HCT116 (cell line): ENCODE results near the gene GPC5. TPM values are rescaled to one million over a fixed set of nuclear protein-coding genes. Genes with fewer than 3 reads are reported as not detected.

Experiments
- ATAC-seq: fragments of 200-7000 bp; cut with Tn5 transposase; 2 replicates; pipeline ENCODE4 v1.9.1; 2020; ENCODE audit warnings: mild to moderate bottlenecking, moderate library complexity
- BruUV-seq: library from RNA; stranded (reverse); fragments of 400-500 nt; replicated peaks from 2 replicates; lab custom pipeline; 2021; lab: Mats Ljungman, UMichigan
- CTCF ChIA-PET: fragments of 300-600 bp; sonication (Branson Sonifier 250); formaldehyde crosslinking; loops from one replicate; lab custom pipeline; 2021; ENCODE audit warnings: antibody characterized with exemption; lab: Charles Lee
- POLR2A ChIA-PET: fragments of 300-600, 350-600 bp; sonication (Branson Sonifier 250); formaldehyde crosslinking; loops from one replicate; lab custom pipeline; 2021; ENCODE audit warnings: antibody characterized with exemption; lab: Charles Lee
- RAD21 ChIA-PET, 2 experiments: fragments of 300-600 bp; sonication (Branson Sonifier 250); formaldehyde crosslinking; loops; one replicate each; lab custom pipeline; 2023; ENCODE audit warnings: low total read pairs in 2 of 2; ENCODE audit not compliant: uncharacterized antibody in 2 of 2, unreplicated experiment in 2 of 2, low non-redundant PET in 1 of 2; lab: Charles Lee
- DNase-seq: peaks from one replicate; pipeline ENCODE4 v3.0.0-alpha.2; 2010; ENCODE audit warnings: low read depth, low spot score
- H2AFZ ChIP-seq: fragments of 200-600 bp; shearing (Covaris generic), sonication (generic); 2 replicates; pipeline ENCODE4 v1.6.1; 2017; ENCODE audit warnings: low read depth, mixed run types, mixed read lengths, antibody characterized with exemption, low read length; ENCODE audit not compliant: poor library complexity, severe bottlenecking
- H3K27ac ChIP-seq: 2 replicates; pipeline ENCODE4 v1.5.1; 2012; ENCODE audit warnings: low read depth, low read length
- H3K27me3 ChIP-seq: fragments of 200-600 bp; sonication (generic); 2 replicates; pipeline ENCODE4 v1.6.1; 2016; ENCODE audit warnings: mixed run types, low read length, mixed read lengths; ENCODE audit not compliant: insufficient read depth
- H3K36me3 ChIP-seq, 2 experiments: fragments of 200-500 bp in 1 of 2; fragments of 200-600 bp in 1 of 2; sonication (Bioruptor generic) in 1 of 2; sonication (generic) in 1 of 2; 2 replicates each; pipeline versions ENCODE4 v1.5.1 to v1.6.1; 2014 to 2016; ENCODE audit warnings: low read length in 2 of 2, inconsistent platforms in 1 of 2, mixed read lengths in 1 of 2, mixed run types in 1 of 2; ENCODE audit not compliant: insufficient read depth in 2 of 2, control insufficient read depth in 1 of 2
- H3K4me1 ChIP-seq, 2 experiments: fragments of 200-600 bp in 1 of 2; sonication (generic) in 1 of 2; 2 replicates each; pipeline versions ENCODE4 v1.5.1 to v1.6.1; 2012 to 2017; ENCODE audit warnings: low read length in 2 of 2, inconsistent platforms in 1 of 2, mild to moderate bottlenecking in 1 of 2, mixed read lengths in 1 of 2, mixed run types in 1 of 2, moderate library complexity in 1 of 2; ENCODE audit not compliant: insufficient read depth in 2 of 2, control insufficient read depth in 1 of 2
- H3K4me2 ChIP-seq: fragments of 200-600 bp; sonication (generic); 2 replicates; pipeline ENCODE4 v1.6.1; 2017; ENCODE audit warnings: mixed run types, low read length, mixed read lengths
- H3K4me3 ChIP-seq, 2 experiments: fragments of 200-600 bp in 1 of 2; sonication (generic) in 1 of 2; replicated peaks in 1 of 2; 2 replicates each; pipeline ENCODE4 v1.5.1; 2011 to 2016; ENCODE audit warnings: low read length in 2 of 2, control low read depth in 1 of 2, low read depth in 1 of 2, mild to moderate bottlenecking in 1 of 2, mixed read lengths in 1 of 2, mixed run types in 1 of 2
- H3K79me2 ChIP-seq: fragments of 200-600 bp; sonication (generic); 2 replicates; pipeline ENCODE4 v1.6.1; 2017; ENCODE audit warnings: mild to moderate bottlenecking, mixed run types, low read length, moderate library complexity, mixed read lengths; ENCODE audit not compliant: insufficient read depth
- H3K9ac ChIP-seq: fragments of 200-600 bp; sonication (generic); 2 replicates; pipeline ENCODE4 v1.6.1; 2016; ENCODE audit warnings: low read length, mixed read lengths
- H3K9me2 ChIP-seq: fragments of 200-600 bp; sonication (generic), shearing (Covaris generic); 2 replicates; pipeline ENCODE4 v1.6.1; 2017; ENCODE audit warnings: mixed run types, mild to moderate bottlenecking, moderate library complexity; ENCODE audit not compliant: insufficient read depth
- H3K9me3 ChIP-seq, 2 experiments: fragments of 200-500 bp in 1 of 2; fragments of 200-600 bp in 1 of 2; sonication (Bioruptor generic) in 1 of 2; sonication (generic) in 1 of 2; 2 replicates each; pipeline ENCODE4 v1.6.1; 2014 to 2017; ENCODE audit warnings: low read length in 2 of 2, mixed read lengths in 2 of 2, inconsistent platforms in 1 of 2, low read depth in 1 of 2, mild to moderate bottlenecking in 1 of 2, mixed run types in 1 of 2, moderate library complexity in 1 of 2; ENCODE audit not compliant: control insufficient read depth in 1 of 2, insufficient read depth in 1 of 2
- H4K20me1 ChIP-seq: fragments of 200-600 bp; sonication (generic), shearing (Covaris generic); 2 replicates; pipeline ENCODE4 v1.6.1; 2017; ENCODE audit warnings: mixed run types, mild to moderate bottlenecking, moderate library complexity; ENCODE audit not compliant: insufficient read depth
- CBX3 ChIP-seq: IDR thresholded peaks from 2 replicates; pipeline ENCODE4 v1.6.1; 2012; ENCODE audit warnings: low read depth
- EGR1 ChIP-seq: IDR thresholded peaks from 2 replicates; pipeline ENCODE4 v1.6.1; 2012; ENCODE audit warnings: low read depth
- ELF1 ChIP-seq: IDR thresholded peaks from 2 replicates; pipeline ENCODE4 v1.6.1; 2012; ENCODE audit warnings: low read depth, borderline replicate concordance
- EZH2 ChIP-seq: fragments of 200-600 bp; sonication (generic); IDR thresholded peaks from 2 replicates; pipeline ENCODE4 v1.6.1; 2017; ENCODE audit warnings: antibody characterized with exemption, mixed run types
- EZH2phosphoT487 ChIP-seq: fragments of 200-600 bp; IDR thresholded peaks from 2 replicates; pipeline ENCODE4 v1.6.1; 2018; ENCODE audit warnings: antibody characterized with exemption, borderline replicate concordance
- FOSL1 ChIP-seq: IDR thresholded peaks from 2 replicates; pipeline ENCODE4 v1.6.1; 2012; ENCODE audit warnings: low read depth
- JUND ChIP-seq: IDR thresholded peaks from 2 replicates; pipeline ENCODE4 v1.6.1; 2012
- POLR2A ChIP-seq: IDR thresholded peaks from 2 replicates; pipeline ENCODE4 v1.7.0; 2011; ENCODE audit warnings: borderline replicate concordance; ENCODE audit not compliant: insufficient read depth, insufficient read length; ENCODE audit errors: extremely low read depth
- POLR2AphosphoS5 ChIP-seq: IDR thresholded peaks from 2 replicates; pipeline ENCODE4 v1.6.1; 2011; ENCODE audit warnings: mild to moderate bottlenecking, low read depth, low read length, moderate library complexity
- RAD21 ChIP-seq: IDR thresholded peaks from 2 replicates; pipeline ENCODE4 v1.6.1; 2012; ENCODE audit warnings: low read depth, mild to moderate bottlenecking
- SRF ChIP-seq: IDR thresholded peaks from 2 replicates; pipeline ENCODE4 v1.6.1; 2012; ENCODE audit warnings: low read depth
- TCF7L2 ChIP-seq: IDR thresholded peaks from 2 replicates; pipeline ENCODE4 v1.7.0; 2011; ENCODE audit warnings: borderline replicate concordance, inconsistent platforms; ENCODE audit not compliant: insufficient read depth, insufficient read length; ENCODE audit errors: extremely low read depth
- YY1 ChIP-seq: IDR thresholded peaks from 2 replicates; pipeline ENCODE4 v1.6.1; 2011; ENCODE audit warnings: low read length, low read depth, moderate library complexity, mild to moderate bottlenecking; ENCODE audit not compliant: insufficient replicate concordance; ENCODE audit errors: extremely low read depth
- intact Hi-C: fragments of 100-400 bp; cut with micrococcal nuclease; formaldehyde crosslinking; loops from 2 replicates; pipeline ENCODE4 v1.10.0; 2022
- total RNA-seq: library from RNA; stranded (reverse); gene quantifications from one replicate; pipeline ENCODE4 v1.2.1, GENCODE V29; 2021; ENCODE audit not compliant: unreplicated experiment
- TF ChIP-seq, protein P1 (sequence below): IDR thresholded peaks from 2 replicates; pipeline ENCODE4 v1.6.1; 2012; ENCODE audit warnings: low read depth
- TF ChIP-seq, protein P2 (sequence below): IDR thresholded peaks from 2 replicates; pipeline ENCODE4 v1.6.1; 2011; ENCODE audit warnings: mild to moderate bottlenecking, low read length, moderate library complexity; ENCODE audit not compliant: insufficient replicate concordance; ENCODE audit errors: extremely low read depth

The GPC5 gene
- total RNA-seq, 1 experiment from 2014 or later = not detected

DNA sequence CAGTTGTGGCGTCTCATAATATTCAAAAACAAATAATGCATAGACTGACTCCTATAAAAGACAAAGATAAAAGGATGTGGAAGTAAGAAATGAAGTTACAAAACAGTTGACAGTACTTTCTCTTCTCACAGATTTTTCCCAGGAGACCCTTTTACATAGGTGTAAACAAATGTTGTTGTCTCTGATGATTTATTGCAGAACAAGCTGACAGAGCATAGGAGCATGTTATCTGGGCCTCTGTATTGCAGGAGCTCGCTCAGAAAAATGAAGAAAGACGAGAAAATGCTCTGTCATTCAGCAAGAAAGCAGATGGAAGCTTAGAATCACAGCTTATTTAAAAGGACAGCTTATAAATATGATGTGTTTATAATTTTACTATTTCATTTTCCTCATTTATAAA, 1474.6 kb downstream of the GPC5 start (continued):
- TF ChIP-seq FOSL1 = no peak
- TF ChIP-seq EZH2 = no peak
- TF ChIP-seq, all 23 proteins: peak for 0

DNA sequence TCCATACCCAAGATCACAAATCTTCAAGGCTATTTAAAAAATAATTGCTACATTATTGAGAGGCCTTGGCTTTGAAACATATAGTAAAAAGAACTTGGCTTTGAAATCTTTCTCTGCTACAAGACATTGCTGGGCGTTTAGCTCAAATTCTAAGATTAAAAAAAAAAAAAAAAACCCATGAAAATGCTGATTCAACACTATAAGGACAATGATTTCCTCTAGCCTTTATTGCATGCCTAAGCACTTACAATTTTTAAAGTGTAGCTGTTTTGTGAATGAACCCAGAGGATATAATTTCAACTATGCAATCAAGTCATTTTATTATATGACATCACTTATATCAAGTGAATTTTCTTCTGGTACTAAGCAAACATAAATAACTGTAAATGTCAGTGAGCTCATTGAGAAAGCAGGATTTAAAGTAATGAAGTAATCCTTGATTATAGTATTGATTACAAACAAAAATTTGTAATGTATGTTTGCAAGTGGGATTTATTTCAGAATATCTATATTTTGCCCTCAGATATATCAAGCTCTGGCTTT, 1488.2 kb downstream of the GPC5 start:
- DNase-seq (no peak), ATAC-seq (no peak)
- H3K9me2 ChIP-seq = no peaks in the 10 kb centered on the region
- no peak overlapping the region for H3K4me2 ChIP-seq
- H3K9me3 ChIP-seq = peaks cover 18 to 30% of the 10 kb centered on the region in 2 experiments; a peak in 3 of 4 replicates
- ChIA-PET RAD21 (no interaction called here), CTCF (no interaction called here), POLR2A (no interaction called here)
- H3K4me1 ChIP-seq = no peaks in the 10 kb centered on the region
- intact Hi-C loops = no loop called here
- BruUV-seq = no TSS peak
- TF ChIP-seq EGR1 = no peak
- no peak for TF ChIP-seq CBX3
- no peak for TF ChIP-seq FOSL1
- TF ChIP-seq EZH2phosphoT487 = no peak
- TF ChIP-seq, protein P1, sequence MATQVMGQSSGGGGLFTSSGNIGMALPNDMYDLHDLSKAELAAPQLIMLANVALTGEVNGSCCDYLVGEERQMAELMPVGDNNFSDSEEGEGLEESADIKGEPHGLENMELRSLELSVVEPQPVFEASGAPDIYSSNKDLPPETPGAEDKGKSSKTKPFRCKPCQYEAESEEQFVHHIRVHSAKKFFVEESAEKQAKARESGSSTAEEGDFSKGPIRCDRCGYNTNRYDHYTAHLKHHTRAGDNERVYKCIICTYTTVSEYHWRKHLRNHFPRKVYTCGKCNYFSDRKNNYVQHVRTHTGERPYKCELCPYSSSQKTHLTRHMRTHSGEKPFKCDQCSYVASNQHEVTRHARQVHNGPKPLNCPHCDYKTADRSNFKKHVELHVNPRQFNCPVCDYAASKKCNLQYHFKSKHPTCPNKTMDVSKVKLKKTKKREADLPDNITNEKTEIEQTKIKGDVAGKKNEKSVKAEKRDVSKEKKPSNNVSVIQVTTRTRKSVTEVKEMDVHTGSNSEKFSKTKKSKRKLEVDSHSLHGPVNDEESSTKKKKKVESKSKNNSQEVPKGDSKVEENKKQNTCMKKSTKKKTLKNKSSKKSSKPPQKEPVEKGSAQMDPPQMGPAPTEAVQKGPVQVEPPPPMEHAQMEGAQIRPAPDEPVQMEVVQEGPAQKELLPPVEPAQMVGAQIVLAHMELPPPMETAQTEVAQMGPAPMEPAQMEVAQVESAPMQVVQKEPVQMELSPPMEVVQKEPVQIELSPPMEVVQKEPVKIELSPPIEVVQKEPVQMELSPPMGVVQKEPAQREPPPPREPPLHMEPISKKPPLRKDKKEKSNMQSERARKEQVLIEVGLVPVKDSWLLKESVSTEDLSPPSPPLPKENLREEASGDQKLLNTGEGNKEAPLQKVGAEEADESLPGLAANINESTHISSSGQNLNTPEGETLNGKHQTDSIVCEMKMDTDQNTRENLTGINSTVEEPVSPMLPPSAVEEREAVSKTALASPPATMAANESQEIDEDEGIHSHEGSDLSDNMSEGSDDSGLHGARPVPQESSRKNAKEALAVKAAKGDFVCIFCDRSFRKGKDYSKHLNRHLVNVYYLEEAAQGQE = no peak
- TF ChIP-seq, protein P2, sequence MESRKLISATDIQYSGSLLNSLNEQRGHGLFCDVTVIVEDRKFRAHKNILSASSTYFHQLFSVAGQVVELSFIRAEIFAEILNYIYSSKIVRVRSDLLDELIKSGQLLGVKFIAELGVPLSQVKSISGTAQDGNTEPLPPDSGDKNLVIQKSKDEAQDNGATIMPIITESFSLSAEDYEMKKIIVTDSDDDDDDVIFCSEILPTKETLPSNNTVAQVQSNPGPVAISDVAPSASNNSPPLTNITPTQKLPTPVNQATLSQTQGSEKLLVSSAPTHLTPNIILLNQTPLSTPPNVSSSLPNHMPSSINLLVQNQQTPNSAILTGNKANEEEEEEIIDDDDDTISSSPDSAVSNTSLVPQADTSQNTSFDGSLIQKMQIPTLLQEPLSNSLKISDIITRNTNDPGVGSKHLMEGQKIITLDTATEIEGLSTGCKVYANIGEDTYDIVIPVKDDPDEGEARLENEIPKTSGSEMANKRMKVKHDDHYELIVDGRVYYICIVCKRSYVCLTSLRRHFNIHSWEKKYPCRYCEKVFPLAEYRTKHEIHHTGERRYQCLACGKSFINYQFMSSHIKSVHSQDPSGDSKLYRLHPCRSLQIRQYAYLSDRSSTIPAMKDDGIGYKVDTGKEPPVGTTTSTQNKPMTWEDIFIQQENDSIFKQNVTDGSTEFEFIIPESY = no peak
- no peak for TF ChIP-seq SRF
- TF ChIP-seq TCF7L2 = no peak
- TF ChIP-seq ELF1 = no peak
- no peak for TF ChIP-seq JUND
- no peak for TF ChIP-seq POLR2A
- TF ChIP-seq YY1 = no peak
- TF ChIP-seq RAD21 = no peak
- no peak for TF ChIP-seq POLR2AphosphoS5
- no peaks in the 10 kb centered on the region for H4K20me1 ChIP-seq
- no peak overlapping the region for H3K9ac ChIP-seq
- no peaks in the 10 kb centered on the region for H3K27me3 ChIP-seq
- H2AFZ ChIP-seq = no peak overlapping the region
- H3K36me3 ChIP-seq = no peaks in the 10 kb centered on the region
- no peak overlapping the region for H3K4me3 ChIP-seq
- H3K79me2 ChIP-seq = no peaks in the 10 kb centered on the region
- H3K27ac ChIP-seq = no peak overlapping the region
